Measurements from ENCODE around the gene UBALD2. TPM values are rescaled to one million over a fixed set of nuclear protein-coding genes. Genes with fewer than 3 reads are reported as not detected.
"Not testable (repeated sequence)": the region's sequence is repeated elsewhere in the genome, so short reads cannot be mapped to it uniquely, and the experiment has no call there.

The UBALD2 gene
- total RNA-seq, 6 donors from 2014 or later: 8.4 to 74.9 (median 26.8) TPM

GRCh38 chr17:76266244-76266938, 1.2 kb downstream of the UBALD2 start:
- ATAC-seq (ENCODE audit: low FRiP score in 2 of 2) (no peak), DNase-seq (peak in 1 of 2 donors; percentile 63)
- H3K4me3 ChIP-seq: peak overlapping the region; percentile 89 to 100 (median 96)
- H3K27ac ChIP-seq: peak overlapping the region; percentile 94 to 100 (median 96)
- H3K27me3 ChIP-seq: no peaks in the 10 kb centered on the region
- WGBS, 2 donors: 2 to 10% methylated on average over 2 to 10 of the region's 12 CpGs
- H3K36me3 ChIP-seq: peaks cover 2 to 25% (median 21%) of the 10 kb centered on the region in 4 donors
- TF ChIP-seq POLR2AphosphoS5 (IDR thresholded peaks at IDR 0.05) (peak in 1 of 2 donors; percentile 44), EP300 (IDR thresholded peaks at IDR 0.05) (no peak), POLR2A (IDR thresholded peaks at IDR 0.05) (peak in 1 of 4 donors; percentile 2)
- no peaks in the 10 kb centered on the region for H3K9me3 ChIP-seq
- peaks cover 78 to 82% (median 80%) of the 10 kb centered on the region in 4 donors for H3K4me1 ChIP-seq

DNA sequence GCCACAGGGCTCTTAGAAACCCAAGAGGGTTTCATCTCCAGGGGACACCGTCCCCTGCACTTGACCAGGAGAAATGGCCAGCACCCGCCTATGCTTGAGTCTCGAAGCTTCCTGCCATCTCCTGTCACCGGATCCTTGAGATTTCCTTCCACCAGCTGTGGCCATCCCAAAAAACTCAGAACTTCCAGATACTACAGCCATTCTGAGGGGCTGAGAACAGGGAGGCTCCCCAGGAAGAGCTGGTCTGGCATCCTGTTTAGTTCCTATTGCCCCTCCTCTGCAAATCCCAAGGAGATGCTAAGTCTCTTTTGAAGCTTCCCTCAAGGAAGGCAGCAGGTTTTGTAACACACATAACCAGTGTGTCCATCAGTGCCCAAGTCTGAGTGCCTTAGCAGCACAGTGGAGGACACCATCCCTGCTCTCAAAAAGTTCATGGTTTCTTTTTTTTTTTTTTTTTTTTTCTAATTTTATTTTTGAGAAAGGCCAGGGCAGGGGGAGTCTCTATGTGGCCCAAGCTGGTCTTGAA, 2.0 kb downstream of the UBALD2 start:
- Histone ChIP-seq H3K4me1 (peaks cover 78 to 84% (median 80%) of the 10 kb centered on the region in 4 donors), H3K4me3 (peak overlapping the region; percentile 89 to 100 (median 96)), H3K9me3 (no peaks in the 10 kb centered on the region), H3K36me3 (peaks cover 2 to 25% (median 21%) of the 10 kb centered on the region in 4 donors), H3K27me3 (no peaks in the 10 kb centered on the region), H3K27ac (peak overlapping the region; percentile 94 to 100 (median 96))
- ATAC-seq (ENCODE audit: low FRiP score in 2 of 2) (no peak), DNase-seq (no peak)
- TF ChIP-seq POLR2A (IDR thresholded peaks at IDR 0.05) (peak in 1 of 4 donors; percentile 16), EP300 (IDR thresholded peaks at IDR 0.05) (no peak)
- WGBS, 2 donors: 44 to 46% methylated on average over 3 to 4 of the region's 4 CpGs

DNA sequence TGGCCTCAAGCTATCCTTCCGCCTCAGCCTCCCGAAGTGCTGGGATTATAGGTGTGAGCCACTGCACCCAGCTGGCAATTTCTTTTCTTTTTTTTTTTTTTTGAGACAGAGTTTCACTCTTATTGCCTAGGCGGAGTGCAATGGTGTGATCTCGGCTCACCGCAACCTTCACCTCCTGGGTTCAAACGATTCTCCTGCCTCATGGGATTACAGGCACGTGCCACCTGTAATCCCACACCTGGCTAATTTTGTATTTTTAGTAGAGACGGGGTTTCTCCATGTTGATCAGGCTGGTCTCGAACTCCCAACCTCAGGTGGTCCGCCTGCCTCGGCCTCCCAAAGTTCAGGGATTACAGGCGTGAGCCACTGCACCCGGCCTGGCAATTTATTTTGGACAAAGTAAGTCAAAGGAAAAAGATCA, 2.4 kb downstream of the UBALD2 start:
- not testable (repeated sequence) for H3K9me3 ChIP-seq; H3K27me3 ChIP-seq; ATAC-seq (ENCODE audit: low FRiP score in 2 of 2); DNase-seq
- Histone ChIP-seq H3K4me1 (peaks cover 78 to 84% (median 80%) of the 10 kb centered on the region in 4 donors), H3K4me3 (peak overlapping the region in 3 of 4 donors; percentile 6 to 89 (median 26)), H3K27ac (peak overlapping the region; percentile 94 to 100 (median 96)), H3K36me3 (peaks cover 2 to 25% (median 21%) of the 10 kb centered on the region in 4 donors)
- WGBS, 2 donors: 87 to 89% methylated on average over 13 of the region's 13 CpGs

- H3K27ac ChIP-seq: peak overlapping the region; percentile 94 to 100 (median 96)
- H3K9me3 ChIP-seq: no peaks in the 10 kb centered on the region
- TF ChIP-seq POLR2A (IDR thresholded peaks at IDR 0.05) (peak in 3 of 4 donors; percentile 25 to 79 (median 50)), POLR2AphosphoS5 (IDR thresholded peaks at IDR 0.05) (peak; percentile 94), EP300 (IDR thresholded peaks at IDR 0.05) (peak in 1 of 4 donors; percentile 86)
- TF ChIP-seq, protein P1, sequence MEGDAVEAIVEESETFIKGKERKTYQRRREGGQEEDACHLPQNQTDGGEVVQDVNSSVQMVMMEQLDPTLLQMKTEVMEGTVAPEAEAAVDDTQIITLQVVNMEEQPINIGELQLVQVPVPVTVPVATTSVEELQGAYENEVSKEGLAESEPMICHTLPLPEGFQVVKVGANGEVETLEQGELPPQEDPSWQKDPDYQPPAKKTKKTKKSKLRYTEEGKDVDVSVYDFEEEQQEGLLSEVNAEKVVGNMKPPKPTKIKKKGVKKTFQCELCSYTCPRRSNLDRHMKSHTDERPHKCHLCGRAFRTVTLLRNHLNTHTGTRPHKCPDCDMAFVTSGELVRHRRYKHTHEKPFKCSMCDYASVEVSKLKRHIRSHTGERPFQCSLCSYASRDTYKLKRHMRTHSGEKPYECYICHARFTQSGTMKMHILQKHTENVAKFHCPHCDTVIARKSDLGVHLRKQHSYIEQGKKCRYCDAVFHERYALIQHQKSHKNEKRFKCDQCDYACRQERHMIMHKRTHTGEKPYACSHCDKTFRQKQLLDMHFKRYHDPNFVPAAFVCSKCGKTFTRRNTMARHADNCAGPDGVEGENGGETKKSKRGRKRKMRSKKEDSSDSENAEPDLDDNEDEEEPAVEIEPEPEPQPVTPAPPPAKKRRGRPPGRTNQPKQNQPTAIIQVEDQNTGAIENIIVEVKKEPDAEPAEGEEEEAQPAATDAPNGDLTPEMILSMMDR (IDR thresholded peaks at IDR 0.05): no peak
- peaks cover 2 to 25% (median 21%) of the 10 kb centered on the region in 4 donors for H3K36me3 ChIP-seq
- peak; percentile 52 to 95 for DNase-seq
- peak overlapping the region in 3 of 4 donors; percentile 6 to 89 (median 26) for H3K4me3 ChIP-seq
- ATAC-seq (ENCODE audit: low FRiP score in 2 of 2): peak; percentile 13 to 46
- peaks cover 77 to 84% (median 80%) of the 10 kb centered on the region in 4 donors for H3K4me1 ChIP-seq
- WGBS, 2 donors: 6 to 22% methylated on average over 4 to 9 of the region's 9 CpGs
- no peaks in the 10 kb centered on the region for H3K27me3 ChIP-seq
Observed at GRCh38 chr17:76268015-76268749, 3.0 kb downstream of the UBALD2 start.

DNA sequence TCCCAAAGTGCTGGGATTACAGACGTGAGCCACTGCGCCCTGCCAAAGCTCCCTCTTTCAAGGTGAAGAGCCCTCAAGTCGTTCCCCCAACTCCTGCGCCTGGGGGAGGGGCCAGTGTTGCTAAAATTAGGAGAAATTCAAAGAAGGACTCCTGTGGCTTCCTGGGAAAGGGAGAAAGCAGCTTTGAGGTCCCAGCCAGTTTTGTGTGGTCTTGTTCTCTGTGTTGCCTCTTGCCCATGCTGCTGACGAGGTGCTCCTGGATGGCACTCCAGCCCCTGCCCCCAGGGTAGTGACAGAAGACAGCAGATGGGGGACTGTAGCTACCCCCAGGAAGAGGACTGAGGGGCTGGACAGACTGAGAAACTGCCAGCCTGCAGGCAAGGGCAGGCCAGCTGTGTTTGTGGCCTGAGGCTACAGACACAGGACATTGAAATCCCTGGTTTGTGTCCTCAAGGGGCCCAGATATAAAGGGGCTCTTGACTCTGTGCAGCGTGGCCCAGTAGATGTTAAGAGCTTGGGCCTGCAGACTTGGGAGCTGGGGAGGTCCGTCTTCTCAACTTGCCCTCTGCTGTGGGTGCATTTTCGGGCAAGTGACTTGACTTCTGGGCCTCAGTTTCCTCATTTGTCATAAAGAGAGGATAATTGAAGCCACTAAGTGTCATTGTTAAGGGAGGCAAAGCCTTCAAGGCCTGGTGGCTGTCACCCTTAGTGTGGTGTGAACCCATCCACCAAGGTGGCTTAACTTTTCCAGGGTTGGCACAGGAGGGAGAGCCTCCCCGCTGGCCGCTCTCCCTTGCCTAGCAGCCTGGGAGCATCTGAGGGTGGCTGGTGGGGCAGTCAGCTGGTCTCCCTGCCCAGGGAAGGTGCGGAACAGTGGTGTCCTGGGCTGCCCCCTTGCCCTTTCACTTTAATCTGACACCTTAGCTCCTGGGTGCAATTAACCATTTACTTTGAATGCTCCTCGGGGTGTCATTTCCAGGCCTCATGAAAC, 4.1 kb downstream of the UBALD2 start:
- H3K4me3 ChIP-seq: peak overlapping the region in 2 of 4 donors; percentile 6 to 89
- peak overlapping the region; percentile 94 to 100 (median 96) for H3K27ac ChIP-seq
- H3K9me3 ChIP-seq: no peaks in the 10 kb centered on the region
- ATAC-seq (ENCODE audit: low FRiP score in 2 of 2) (no peak), DNase-seq (no peak)
- no peaks in the 10 kb centered on the region for H3K27me3 ChIP-seq
- WGBS, 2 donors: 68 to 71% methylated on average over 9 to 12 of the region's 12 CpGs
- TF ChIP-seq POLR2A (IDR thresholded peaks at IDR 0.05) (no peak), POLR2AphosphoS5 (IDR thresholded peaks at IDR 0.05) (no peak), EP300 (IDR thresholded peaks at IDR 0.05) (no peak)
- TF ChIP-seq, protein P1 (IDR thresholded peaks at IDR 0.05): no peak
- H3K36me3 ChIP-seq: peaks cover 2 to 25% (median 21%) of the 10 kb centered on the region in 4 donors
- H3K4me1 ChIP-seq: peaks cover 76 to 84% (median 79%) of the 10 kb centered on the region in 4 donors
